Gastroesophageal sphincter (tissue), 4 donors: ENCODE measurements around the gene TUSC2. TPM values are rescaled to one million over a fixed set of nuclear protein-coding genes. Genes with fewer than 3 reads are reported as not detected.

Experiments used
- ATAC-seq: fragments of 150-250 bp; one replicate; pipeline ENCODE4 v1.9.1; 2016; ENCODE audit warnings: mild to moderate bottlenecking, moderate library complexity
- H3K27ac ChIP-seq, 4 donors: fragments of 200-600 bp; sonication (generic) in 3 of 4; 1 replicate in 3 of 4; 2 replicates in 1 of 4; pipeline ENCODE4 v1.5.1; 2016 to 2019
- H3K27me3 ChIP-seq: fragments of 200-600 bp; sonication (generic); one replicate; pipeline ENCODE4 v1.5.1; 2019
- H3K36me3 ChIP-seq, 2 donors: fragments of 200-600 bp; sonication (generic); one replicate each; pipeline ENCODE4 v1.5.1; 2019; ENCODE audit warnings: control low read depth in 1 of 2
- H3K4me1 ChIP-seq, 3 donors: fragments of 200-600 bp; sonication (generic); 1 replicate in 2 of 3; 2 replicates in 1 of 3; pipeline ENCODE4 v1.5.1; 2016 to 2019; ENCODE audit warnings: control low read depth in 2 of 3
- H3K4me3 ChIP-seq, 2 donors: fragments of 200-600 bp; sonication (generic); one replicate each; pipeline ENCODE4 v1.5.1; 2019; ENCODE audit warnings: mild to moderate bottlenecking in 1 of 2, moderate library complexity in 1 of 2
- H3K9me3 ChIP-seq, 3 donors: fragments of 200-600 bp; sonication (generic); one replicate each; pipeline ENCODE4 v1.5.1; 2017 to 2019; ENCODE audit warnings: control low read depth in 2 of 3
- CTCF ChIP-seq, 4 experiments: fragments of 200-600 bp in 2 of 4; fragments of 450-650 bp in 2 of 4; sonication (generic) in 1 of 4; IDR thresholded peaks; one replicate each; pipeline ENCODE4 v1.5.1; 2017 to 2019; ENCODE audit warnings: antibody characterized with exemption in 4 of 4, mild to moderate bottlenecking in 2 of 4, moderate library complexity in 2 of 4
- EP300 ChIP-seq: sonication (generic); formaldehyde crosslinking; IDR thresholded peaks from one replicate; pipeline ENCODE4 v1.6.1; 2017; ENCODE audit warnings: antibody characterized with exemption, mild to moderate bottlenecking
- POLR2A ChIP-seq, 2 donors: fragments of 450-650 bp; IDR thresholded peaks; one replicate each; pipeline ENCODE4 v1.6.1; 2017; ENCODE audit warnings: antibody characterized with exemption in 2 of 2, mild to moderate bottlenecking in 2 of 2, moderate library complexity in 1 of 2
- POLR2AphosphoS5 ChIP-seq: sonication (generic); formaldehyde crosslinking; IDR thresholded peaks from one replicate; pipeline ENCODE4 v1.6.1; 2017; ENCODE audit warnings: antibody characterized with exemption
- WGBS, 2 donors: methylation state at CpG; one replicate each; pipeline ENCODE4 v1.1.5; 2018; ENCODE audit warnings: low coverage in 1 of 2; 5-methylcytosine and 5-hydroxymethylcytosine counted together
- total RNA-seq, 4 donors: library from RNA; depleted of rRNA; stranded (reverse); fragments of >200 nt; gene quantifications; one replicate each; pipeline ENCODE4 v1.1.0, GENCODE V29; 2016

Gene TUSC2
- total RNA-seq, 4 donors from 2014 or later = 23.8 to 36.2 (median 31.3) TPM

- no peaks in the 10 kb centered on the region for H3K27me3 ChIP-seq
- H3K4me3 ChIP-seq = peak overlapping the region in 1 of 2 donors; percentile 89
- H3K36me3 ChIP-seq = peaks cover 0 to 53% of the 10 kb centered on the region in 2 donors
- peaks cover 0 to 74% (median 44%) of the 10 kb centered on the region in 3 donors for H3K4me1 ChIP-seq
- 81 to 85% methylated on average over 5 to 9 of the region's 16 CpGs for WGBS, 2 donors
- ATAC-seq = no peak
- no peak for TF ChIP-seq POLR2AphosphoS5
- no peak for TF ChIP-seq CTCF (IDR thresholded peaks at IDR 0.05)
- no peak for TF ChIP-seq EP300
- TF ChIP-seq POLR2A (IDR thresholded peaks at IDR 0.05) = no peak
- no peaks in the 10 kb centered on the region for H3K9me3 ChIP-seq
- peak overlapping the region in 2 of 4 donors; percentile 4 to 97 for H3K27ac ChIP-seq
These were observed 8.7 kb downstream of the TUSC2 start for GRCh38 chr3:50319181-50319893.

GRCh38 chr3:50318615-50319014, 9.4 kb downstream of the TUSC2 start:
- TF ChIP-seq POLR2A (IDR thresholded peaks at IDR 0.05) = no peak
- no peak for TF ChIP-seq POLR2AphosphoS5
- no peak for TF ChIP-seq CTCF (IDR thresholded peaks at IDR 0.05)
- TF ChIP-seq EP300 = no peak
- Histone ChIP-seq H3K9me3 (no peaks in the 10 kb centered on the region), H3K4me3 (peak overlapping the region in 1 of 2 donors; percentile 89), H3K27ac (peak overlapping the region in 2 of 4 donors; percentile 10 to 97), H3K36me3 (peaks cover 0 to 54% of the 10 kb centered on the region in 2 donors), H3K27me3 (no peaks in the 10 kb centered on the region), H3K4me1 (peaks cover 0 to 67% (median 40%) of the 10 kb centered on the region in 3 donors)
- ATAC-seq = no peak
- WGBS, 2 donors = no CpG with 5 or more reads among the region's 10 CpGs

- Histone ChIP-seq H3K4me1 (peaks cover 0 to 62% (median 40%) of the 10 kb centered on the region in 3 donors), H3K9me3 (no peaks in the 10 kb centered on the region), H3K4me3 (peak overlapping the region in 1 of 2 donors; percentile 89), H3K36me3 (peaks cover 0 to 54% of the 10 kb centered on the region in 2 donors), H3K27me3 (no peaks in the 10 kb centered on the region), H3K27ac (peak overlapping the region in 3 of 4 donors; percentile 7 to 24 (median 10))
- no peak for ATAC-seq
- TF ChIP-seq EP300 (no peak), POLR2A (IDR thresholded peaks at IDR 0.05) (no peak), CTCF (IDR thresholded peaks at IDR 0.05) (no peak), POLR2AphosphoS5 (no peak)
- WGBS, 2 donors = 67% methylated on average over 2 of the region's 11 CpGs; no CpG with 5 or more reads in 1 of the 2 donors
These were observed 9.9 kb downstream of the TUSC2 start for GRCh38 chr3:50318163-50318562.

GRCh38 chr3:50317300-50317699, 10.7 kb downstream of the TUSC2 start:
- ATAC-seq = no peak
- WGBS, 2 donors = no CpG with 5 or more reads among the region's 6 CpGs
- no peak for TF ChIP-seq EP300
- no peak for TF ChIP-seq POLR2A (IDR thresholded peaks at IDR 0.05)
- TF ChIP-seq CTCF (IDR thresholded peaks at IDR 0.05) = no peak
- TF ChIP-seq POLR2AphosphoS5 = no peak
- Histone ChIP-seq H3K27ac (peak overlapping the region in 3 of 4 donors; percentile 7 to 24 (median 14)), H3K4me3 (peak overlapping the region in 1 of 2 donors; percentile 89), H3K4me1 (peaks cover 0 to 53% (median 34%) of the 10 kb centered on the region in 3 donors), H3K36me3 (peaks cover 0 to 54% of the 10 kb centered on the region in 2 donors), H3K9me3 (no peaks in the 10 kb centered on the region), H3K27me3 (no peaks in the 10 kb centered on the region)
